ENCODE measurements around the gene GMPS. TPM values are rescaled to one million over a fixed set of nuclear protein-coding genes. Genes with fewer than 3 reads are reported as not detected.

GMPS gene
- total and polyA plus RNA-seq, 2 of the 13 experiments (the other 11 are each of a cell fraction or from before 2014, with no cell fraction given), result 29.6 to 85.5 TPM

- TF ChIP-seq REST (IDR thresholded peaks at IDR 0.05; ENCODE audit: borderline replicate concordance in 1 of 2, low read depth in 1 of 2, low read length in 2 of 2), result no peak
- TF ChIP-seq BRCA1 (CRISPR knock-in tag; IDR thresholded peaks at IDR 0.05), result no peak
- 0 out of 2 replicates have a peak, but pooled peaks have one; percentile 18 for TF ChIP-seq ZNF180 (CRISPR knock-in tag; IDR thresholded peaks at IDR 0.05; ENCODE audit: borderline replicate concordance, low read depth)
- no peak for TF ChIP-seq CHD2 (IDR thresholded peaks at IDR 0.05; ENCODE audit: low read depth, low read length)
- 0 out of 2 replicates have a peak, but pooled peaks have one; percentile 2 for TF ChIP-seq ZNF138 (CRISPR knock-in tag; IDR thresholded peaks at IDR 0.05; ENCODE audit: low read depth)
- no peak for TF ChIP-seq PLSCR1 (CRISPR knock-in tag; IDR thresholded peaks at IDR 0.05; ENCODE audit: borderline replicate concordance)
- no peak for TF ChIP-seq GPN1 (CRISPR knock-in tag; IDR thresholded peaks at IDR 0.05; ENCODE audit: borderline replicate concordance)
- 0 out of 2 replicates have a peak, but pooled peaks have one; percentile 2 for TF ChIP-seq HNF4G (IDR thresholded peaks at IDR 0.05; ENCODE audit: borderline replicate concordance, low read depth, low read length)
- no peak for TF ChIP-seq HNF4G (CRISPR knock-in tag; IDR thresholded peaks at IDR 0.05; ENCODE audit: borderline replicate concordance, low read depth)
- TF ChIP-seq HNRNPL (IDR thresholded peaks at IDR 0.05; ENCODE audit: low read depth, low read length), result 0 out of 2 replicates have a peak, but pooled peaks have one; percentile 13
- TF ChIP-seq ZNF703 (CRISPR knock-in tag; IDR thresholded peaks at IDR 0.05; ENCODE audit: borderline replicate concordance), result 0 out of 2 replicates have a peak, but pooled peaks have one; percentile 8
- TF ChIP-seq ZNF512 (CRISPR knock-in tag; IDR thresholded peaks at IDR 0.05), result no peak
- TF ChIP-seq EEA1 (CRISPR knock-in tag; IDR thresholded peaks at IDR 0.05; ENCODE audit: borderline replicate concordance), result no peak
- no peak for TF ChIP-seq ZNF564 (CRISPR knock-in tag; IDR thresholded peaks at IDR 0.05)
- TF ChIP-seq ZBTB7A (CRISPR knock-in tag; IDR thresholded peaks at IDR 0.05), result no peak
- no peak for TF ChIP-seq HDAC6 (IDR thresholded peaks at IDR 0.05; ENCODE audit: low read depth, low read length)
- 0 out of 2 replicates have a peak, but pooled peaks have one; percentile 2 for TF ChIP-seq EED (CRISPR knock-in tag; IDR thresholded peaks at IDR 0.05)
- TF ChIP-seq ZNF513 (CRISPR knock-in tag; conservative IDR thresholded peaks at IDR 0.05), result no peak
- TF ChIP-seq REXO4 (CRISPR knock-in tag; IDR thresholded peaks at IDR 0.05; ENCODE audit: borderline replicate concordance), result no peak
- TF ChIP-seq ZNF317 (CRISPR knock-in tag; IDR thresholded peaks at IDR 0.05), result no peak
- 0 out of 2 replicates have a peak, but pooled peaks have one; percentile 9 for TF ChIP-seq TP53 (CRISPR knock-in tag; conservative IDR thresholded peaks at IDR 0.05)
Observed at GRCh38 chr3:155853214-155854140, 17.0 kb upstream of the GMPS start (continued).
